ENCODE results near the gene VTI1A.

The VTI1A gene

GRCh38 chr10:112426111-112426510 lies 20.9 kb upstream of the VTI1A start:
- no CpG with 5 or more reads among the region's 2 CpGs for WGBS (ENCODE audit: insufficient coverage, insufficient read length)

GRCh38 chr10:112429147-112429546 lies 17.9 kb upstream of the VTI1A start:
- Histone ChIP-seq H3K36me3 (ENCODE audit: control insufficient read depth, insufficient read depth, low read length) (no peaks in the 10 kb centered on the region), H3K4me1 (ENCODE audit: control insufficient read depth, insufficient read depth, low read length) (no peaks in the 10 kb centered on the region), H3K4me3 (ENCODE audit: low read length) (no peak overlapping the region), H3K27ac (ENCODE audit: low read length) (no peak overlapping the region), H3K27me3 (ENCODE audit: control insufficient read depth, insufficient read depth, low read length) (no peaks in the 10 kb centered on the region), H3K9me3 (ENCODE audit: control insufficient read depth, insufficient read depth, low read length) (no peaks in the 10 kb centered on the region)
- 100% methylated on average over 3 of the region's 3 CpGs for WGBS (ENCODE audit: insufficient coverage, insufficient read length)
- DNase-seq (ENCODE audit: low read depth, low spot score): no peak

More at GRCh38 chr10:112426111-112426510, 20.9 kb upstream of the VTI1A start:
- no peaks in the 10 kb centered on the region for H3K9me3 ChIP-seq (ENCODE audit: control insufficient read depth, insufficient read depth, low read length)
- no peak overlapping the region for H3K4me3 ChIP-seq (ENCODE audit: low read length)
- H3K27me3 ChIP-seq (ENCODE audit: control insufficient read depth, insufficient read depth, low read length): no peaks in the 10 kb centered on the region
- H3K36me3 ChIP-seq (ENCODE audit: control insufficient read depth, insufficient read depth, low read length): no peaks in the 10 kb centered on the region
- H3K27ac ChIP-seq (ENCODE audit: low read length): no peak overlapping the region
- H3K4me1 ChIP-seq (ENCODE audit: control insufficient read depth, insufficient read depth, low read length): no peaks in the 10 kb centered on the region
- DNase-seq (ENCODE audit: low read depth, low spot score): no peak

DNA sequence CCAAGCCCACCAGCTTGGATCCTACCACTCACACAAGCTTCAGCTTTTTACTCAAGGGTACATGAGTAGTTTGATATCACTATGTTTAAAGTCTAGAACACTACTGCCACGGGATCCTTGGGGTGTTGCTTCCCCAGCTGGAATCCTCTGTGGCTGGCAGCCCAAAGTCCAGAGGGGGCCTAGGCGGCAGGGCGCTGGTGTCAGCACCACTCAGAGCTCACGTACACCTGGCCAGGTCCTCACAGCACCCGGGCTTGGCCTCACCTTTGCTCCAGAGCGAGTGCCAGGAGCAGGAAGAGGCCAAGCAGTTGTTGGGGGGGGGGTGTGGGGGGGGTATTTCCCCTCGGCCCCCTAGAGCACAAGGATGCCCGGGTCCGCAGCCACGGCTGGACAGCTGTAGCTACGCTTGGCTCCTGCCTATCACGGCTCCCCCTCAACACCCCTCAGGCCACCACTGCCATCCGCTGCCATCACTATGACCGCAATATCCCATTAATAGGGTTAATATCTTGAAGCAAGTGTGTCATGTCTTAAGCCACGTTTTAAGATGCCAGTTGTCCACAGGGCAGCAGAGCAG lies 17.3 kb upstream of the VTI1A start:
- Histone ChIP-seq H3K4me3 (ENCODE audit: low read length) (no peak overlapping the region), H3K27ac (ENCODE audit: low read length) (no peak overlapping the region), H3K36me3 (ENCODE audit: control insufficient read depth, insufficient read depth, low read length) (no peaks in the 10 kb centered on the region), H3K4me1 (ENCODE audit: control insufficient read depth, insufficient read depth, low read length) (no peaks in the 10 kb centered on the region), H3K27me3 (ENCODE audit: control insufficient read depth, insufficient read depth, low read length) (no peaks in the 10 kb centered on the region), H3K9me3 (ENCODE audit: control insufficient read depth, insufficient read depth, low read length) (no peaks in the 10 kb centered on the region)
- no CpG with 5 or more reads among the region's 15 CpGs for WGBS (ENCODE audit: insufficient coverage, insufficient read length)
- no peak for DNase-seq (ENCODE audit: low read depth, low spot score)

GRCh38 chr10:112433136-112433535 lies 13.9 kb upstream of the VTI1A start:
- peaks cover 4% of the 10 kb centered on the region; the same call in 1 of the 2 replicates for H3K36me3 ChIP-seq (ENCODE audit: control insufficient read depth, insufficient read depth, low read length)
- no peak for DNase-seq (ENCODE audit: low read depth, low spot score)
- no CpG with 5 or more reads among the region's 2 CpGs for WGBS (ENCODE audit: insufficient coverage, insufficient read length)

DNA sequence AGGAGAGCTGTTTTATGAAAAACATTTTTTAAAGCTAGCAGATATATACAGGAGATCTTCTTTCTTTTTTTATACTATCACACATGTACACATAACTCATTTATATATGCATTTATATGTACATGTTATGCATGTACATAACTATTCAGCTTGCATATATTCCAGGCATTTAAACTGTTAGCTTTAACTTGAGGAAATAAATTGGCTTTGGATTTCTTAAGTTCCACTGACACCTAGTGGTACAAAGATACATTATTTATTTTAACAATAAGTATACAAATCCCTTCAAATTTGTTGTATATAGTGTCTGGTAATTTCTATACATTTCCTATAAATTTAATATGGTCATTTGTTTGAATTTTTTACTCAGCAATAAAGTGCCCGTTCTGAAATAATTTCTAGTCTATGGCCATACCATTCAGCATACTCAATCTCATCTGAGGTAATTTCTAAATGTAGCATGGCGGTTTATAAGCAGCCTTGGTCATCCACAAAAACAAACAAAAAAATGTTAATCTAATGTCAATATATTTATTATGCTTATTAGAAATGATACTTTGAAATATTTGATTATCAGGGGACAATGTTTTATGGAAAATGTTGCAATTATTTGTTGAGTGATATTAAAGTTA lies 11.9 kb upstream of the VTI1A start:
- Histone ChIP-seq H3K27me3 (ENCODE audit: control insufficient read depth, insufficient read depth, low read length) (no peaks in the 10 kb centered on the region), H3K4me1 (ENCODE audit: control insufficient read depth, insufficient read depth, low read length) (no peaks in the 10 kb centered on the region), H3K9me3 (ENCODE audit: control insufficient read depth, insufficient read depth, low read length) (no peaks in the 10 kb centered on the region), H3K27ac (ENCODE audit: low read length) (no peak overlapping the region), H3K36me3 (ENCODE audit: control insufficient read depth, insufficient read depth, low read length) (peaks cover 4% of the 10 kb centered on the region; the same call in 1 of the 2 replicates), H3K4me3 (ENCODE audit: low read length) (no peak overlapping the region)
- no CpG with 5 or more reads among the region's 2 CpGs for WGBS (ENCODE audit: insufficient coverage, insufficient read length)
- DNase-seq (ENCODE audit: low read depth, low spot score): no peak

More at GRCh38 chr10:112433136-112433535, 13.9 kb upstream of the VTI1A start:
- Histone ChIP-seq H3K9me3 (ENCODE audit: control insufficient read depth, insufficient read depth, low read length) (no peaks in the 10 kb centered on the region), H3K27ac (ENCODE audit: low read length) (no peak overlapping the region), H3K4me3 (ENCODE audit: low read length) (no peak overlapping the region), H3K27me3 (ENCODE audit: control insufficient read depth, insufficient read depth, low read length) (no peaks in the 10 kb centered on the region), H3K4me1 (ENCODE audit: control insufficient read depth, insufficient read depth, low read length) (no peaks in the 10 kb centered on the region)

DNA sequence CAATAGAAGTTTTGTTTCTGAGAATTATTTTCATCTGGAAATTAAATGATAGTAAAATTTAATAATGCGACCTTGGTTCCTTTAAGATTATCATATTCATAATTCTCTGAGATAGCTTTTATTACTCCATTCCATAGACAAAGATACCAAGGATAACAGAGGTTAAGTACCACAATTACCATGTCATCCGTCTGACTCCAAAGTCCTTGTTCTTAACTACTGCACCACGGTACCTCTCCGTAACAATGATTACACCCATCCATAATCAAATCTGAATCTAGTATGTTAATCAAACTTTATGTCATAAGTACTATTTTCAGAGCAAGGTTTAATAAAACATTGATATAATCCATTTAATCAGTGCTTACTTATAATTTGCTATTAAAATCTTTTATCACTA lies 8.7 kb upstream of the VTI1A start:
- Histone ChIP-seq H3K9me3 (ENCODE audit: control insufficient read depth, insufficient read depth, low read length) (no peaks in the 10 kb centered on the region), H3K27me3 (ENCODE audit: control insufficient read depth, insufficient read depth, low read length) (no peaks in the 10 kb centered on the region), H3K4me3 (ENCODE audit: low read length) (no peak overlapping the region), H3K27ac (ENCODE audit: low read length) (no peak overlapping the region), H3K4me1 (ENCODE audit: control insufficient read depth, insufficient read depth, low read length) (no peaks in the 10 kb centered on the region), H3K36me3 (ENCODE audit: control insufficient read depth, insufficient read depth, low read length) (peaks cover 4% of the 10 kb centered on the region; the same call in 1 of the 2 replicates)
- DNase-seq (ENCODE audit: low read depth, low spot score): no peak
- no CpG with 5 or more reads among the region's 4 CpGs for WGBS (ENCODE audit: insufficient coverage, insufficient read length)

DNA sequence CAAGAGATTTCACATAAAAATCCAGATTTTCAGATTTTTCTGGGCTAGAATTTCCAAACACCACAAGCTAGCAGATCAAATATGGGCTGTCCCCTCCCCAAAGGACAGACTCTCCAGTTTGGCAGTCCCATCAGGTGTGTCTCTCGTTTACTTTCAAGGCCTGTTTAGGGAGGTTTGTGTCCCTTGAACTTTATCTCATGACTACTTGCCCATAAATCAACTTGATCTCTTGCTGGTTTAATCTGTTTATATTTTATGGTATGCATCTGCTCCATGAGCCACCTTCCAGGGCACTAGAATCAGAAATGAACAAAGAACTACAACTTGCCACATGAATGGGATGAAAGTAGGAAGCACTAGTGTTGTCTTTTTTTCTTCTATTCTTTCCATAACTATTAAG lies 5.5 kb upstream of the VTI1A start:
- Histone ChIP-seq H3K4me3 (ENCODE audit: low read length) (no peak overlapping the region), H3K36me3 (ENCODE audit: control insufficient read depth, insufficient read depth, low read length) (peaks cover 4% of the 10 kb centered on the region; the same call in 1 of the 2 replicates), H3K9me3 (ENCODE audit: control insufficient read depth, insufficient read depth, low read length) (no peaks in the 10 kb centered on the region), H3K27me3 (ENCODE audit: control insufficient read depth, insufficient read depth, low read length) (no peaks in the 10 kb centered on the region), H3K27ac (ENCODE audit: low read length) (no peak overlapping the region), H3K4me1 (ENCODE audit: control insufficient read depth, insufficient read depth, low read length) (no peaks in the 10 kb centered on the region)
- no peak for DNase-seq (ENCODE audit: low read depth, low spot score)
- no CpG with 5 or more reads among the region's 1 CpG for WGBS (ENCODE audit: insufficient coverage, insufficient read length)

- Histone ChIP-seq H3K4me3 (ENCODE audit: low read length) (no peak overlapping the region), H3K4me1 (ENCODE audit: control insufficient read depth, insufficient read depth, low read length) (no peaks in the 10 kb centered on the region), H3K9me3 (ENCODE audit: control insufficient read depth, insufficient read depth, low read length) (no peaks in the 10 kb centered on the region), H3K36me3 (ENCODE audit: control insufficient read depth, insufficient read depth, low read length) (peaks cover 4% of the 10 kb centered on the region; the same call in 1 of the 2 replicates), H3K27ac (ENCODE audit: low read length) (no peak overlapping the region), H3K27me3 (ENCODE audit: control insufficient read depth, insufficient read depth, low read length) (no peaks in the 10 kb centered on the region)
- DNase-seq (ENCODE audit: low read depth, low spot score): no peak
- WGBS (ENCODE audit: insufficient coverage, insufficient read length): no CpG with 5 or more reads among the region's 3 CpGs
Observed at GRCh38 chr10:112442063-112442462, 5.0 kb upstream of the VTI1A start.

DNA sequence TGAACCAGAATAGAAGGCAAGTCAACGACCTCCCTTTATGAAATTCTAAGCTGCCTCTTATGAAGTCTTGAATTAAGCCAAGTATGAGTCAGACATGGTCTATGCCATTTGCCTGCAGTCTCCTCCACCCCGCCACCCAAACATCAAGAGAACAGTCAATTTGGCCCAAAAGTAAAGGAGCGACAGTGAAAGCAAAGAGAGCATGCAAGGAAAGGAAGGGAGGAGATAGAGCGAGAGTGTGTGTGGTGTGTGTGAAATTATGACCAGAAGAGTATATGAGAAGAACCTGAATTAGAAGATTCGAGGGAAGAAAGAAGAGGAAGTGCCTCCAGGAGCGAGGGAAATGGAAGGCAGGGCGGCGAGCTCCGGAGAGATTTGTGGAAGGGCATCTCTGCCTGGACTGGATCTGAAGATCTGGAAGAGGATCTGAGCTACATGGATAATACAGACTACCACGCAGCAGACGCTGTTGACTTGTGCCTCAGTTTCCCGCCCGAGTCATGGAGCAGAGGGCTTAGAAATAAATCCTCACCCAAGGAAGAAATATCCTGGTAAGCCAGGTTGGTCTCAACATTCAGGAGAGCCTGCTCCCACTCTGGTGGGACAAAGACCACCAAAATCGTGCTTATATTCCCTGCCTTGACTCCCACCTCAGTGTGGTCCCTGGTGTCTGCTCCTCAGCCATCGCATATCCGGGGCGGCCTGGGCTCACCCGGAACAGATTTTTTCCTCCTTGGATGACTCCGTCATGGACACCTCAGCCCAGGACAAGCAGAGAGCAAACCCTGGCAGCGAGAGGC lies 760 bp upstream of the VTI1A start:
- DNase-seq (ENCODE audit: low read depth, low spot score): no peak
- 100% methylated on average over 1 of the region's 20 CpGs for WGBS (ENCODE audit: insufficient coverage, insufficient read length)

GRCh38 chr10:112447620-112447928 lies 559 bp downstream of the VTI1A start:
- H3K4me3 ChIP-seq (ENCODE audit: low read length): peak overlapping the region; percentile 100
- no peak for DNase-seq (ENCODE audit: low read depth, low spot score)
- WGBS (ENCODE audit: insufficient coverage, insufficient read length): 100% methylated on average over 2 of the region's 10 CpGs
- no peak overlapping the region for H3K27ac ChIP-seq (ENCODE audit: low read length)
- no peaks in the 10 kb centered on the region for H3K27me3 ChIP-seq (ENCODE audit: control insufficient read depth, insufficient read depth, low read length)
- no peaks in the 10 kb centered on the region for H3K36me3 ChIP-seq (ENCODE audit: control insufficient read depth, insufficient read depth, low read length)
- no peaks in the 10 kb centered on the region for H3K9me3 ChIP-seq (ENCODE audit: control insufficient read depth, insufficient read depth, low read length)
- H3K4me1 ChIP-seq (ENCODE audit: control insufficient read depth, insufficient read depth, low read length): no peaks in the 10 kb centered on the region

More for the DNA sequence above, 760 bp upstream of the VTI1A start:
- no peak overlapping the region for H3K27ac ChIP-seq (ENCODE audit: low read length)
- peak overlapping the region; percentile 100 for H3K4me3 ChIP-seq (ENCODE audit: low read length)
- no peaks in the 10 kb centered on the region for H3K27me3 ChIP-seq (ENCODE audit: control insufficient read depth, insufficient read depth, low read length)
- no peaks in the 10 kb centered on the region for H3K9me3 ChIP-seq (ENCODE audit: control insufficient read depth, insufficient read depth, low read length)
- H3K4me1 ChIP-seq (ENCODE audit: control insufficient read depth, insufficient read depth, low read length): no peaks in the 10 kb centered on the region
- H3K36me3 ChIP-seq (ENCODE audit: control insufficient read depth, insufficient read depth, low read length): no peaks in the 10 kb centered on the region

Measured in iPS DF 6.9 (cell line).